Spleen (tissue), 11 donors: ENCODE results near the gene ARL11. TPM values are rescaled to one million over a fixed set of nuclear protein-coding genes. Genes with fewer than 3 reads are reported as not detected.

Experiments used
- DNase-seq: peaks from one replicate; pipeline ENCODE4 v3.0.0-alpha.2; 2020
- H3K27ac ChIP-seq, 8 donors: fragments of 200-600 bp; sonication (generic) in 7 of 8; 1 replicate in 4 of 8; 2 replicates in 4 of 8; pipeline versions ENCODE4 v1.5.0 to v1.8.0; 2016 to 2021; ENCODE audit warnings: inconsistent platforms in 4 of 8, mild to moderate bottlenecking in 4 of 8, moderate library complexity in 1 of 8
- H3K27me3 ChIP-seq, 7 donors: fragments of 200-600 bp; sonication (generic) in 6 of 7; replicated peaks in 1 of 7; 1 replicate in 4 of 7; 2 replicates in 3 of 7; pipeline versions ENCODE4 v1.5.0 to v1.8.0; 2016 to 2021; ENCODE audit warnings: inconsistent platforms in 3 of 7, mild to moderate bottlenecking in 1 of 7
- H3K36me3 ChIP-seq, 6 donors: fragments of 200-600 bp; sonication (generic) in 5 of 6; 1 replicate in 4 of 6; 2 replicates in 2 of 6; pipeline versions ENCODE4 v1.5.0 to v1.8.0; 2016 to 2021; ENCODE audit warnings: inconsistent platforms in 2 of 6
- H3K4me1 ChIP-seq, 6 donors: fragments of 200-600 bp; sonication (generic) in 5 of 6; 1 replicate in 3 of 6; 2 replicates in 3 of 6; pipeline versions ENCODE4 v1.5.0 to v1.8.0; 2016 to 2021; ENCODE audit warnings: inconsistent platforms in 3 of 6
- H3K4me3 ChIP-seq, 8 donors: fragments of 200-600 bp; sonication (generic) in 7 of 8; 1 replicate in 4 of 8; 2 replicates in 4 of 8; pipeline versions ENCODE4 v1.5.0 to v1.8.0; 2016 to 2021; ENCODE audit warnings: inconsistent platforms in 4 of 8, mild to moderate bottlenecking in 4 of 8, moderate library complexity in 2 of 8
- H3K9me3 ChIP-seq, 8 donors: fragments of 200-600 bp; sonication (generic) in 7 of 8; 1 replicate in 4 of 8; 2 replicates in 4 of 8; pipeline versions ENCODE4 v1.5.0 to v1.8.0; 2016 to 2021; ENCODE audit warnings: inconsistent platforms in 4 of 8
- POLR2A ChIP-seq, 3 donors: fragments of 450-650 bp; IDR thresholded peaks; one replicate each; pipeline ENCODE4 v1.5.1; 2017; ENCODE audit warnings: antibody characterized with exemption in 3 of 3, mild to moderate bottlenecking in 1 of 3
- POLR2AphosphoS5 ChIP-seq, 3 donors: sonication (generic); formaldehyde crosslinking; IDR thresholded peaks; one replicate each; pipeline ENCODE4 v1.5.1; 2017; ENCODE audit warnings: antibody characterized with exemption in 3 of 3
- WGBS, 5 donors: extraction: QIAGEN DNeasy Blood & Tissue Kit in 3 of 5; methylation state at CpG; one replicate each; pipeline versions ENCODE4 v1.1.5 to v1.1.7; 2013 to 2018; 5-methylcytosine and 5-hydroxymethylcytosine counted together
- intact Hi-C: fragments of 100-400 bp; cut with DNase I; formaldehyde crosslinking; loops from one replicate; pipeline ENCODE4 v1.15.0; 2023; ENCODE audit warnings: low total_unique reads
- polyA plus RNA-seq, 3 donors: library from polyadenylated mRNA; stranded (reverse); fragments of 200-250 nt; gene quantifications; one replicate each; pipeline ENCODE4 v1.2.1, GENCODE V29; 2013
- total RNA-seq, 7 donors: library from RNA; depleted of rRNA in 3 of 7; stranded (reverse); fragments of >200 nt in 3 of 7; fragmentation: NEBNext Ultra II Directional in 4 of 7; extraction: Animal tissue kit (Norgen Biotek cat#: 25700) in 4 of 7; gene quantifications; one replicate each; pipeline versions ENCODE4 v1.1.0 to v1.2.1, GENCODE V29; 2016 to 2021
- TF ChIP-seq, protein P1 (sequence below), 11 experiments: fragments of 200-600 bp in 7 of 11; fragments of 450-650 bp in 4 of 11; sonication (generic) in 4 of 11; IDR thresholded peaks in 8 of 11; conservative IDR thresholded peaks in 3 of 11; 1 replicate in 7 of 11; 2 replicates in 4 of 11; pipeline versions ENCODE4 v1.4.0 to v1.8.0; 2016 to 2021; ENCODE audit warnings: antibody characterized with exemption in 11 of 11, inconsistent platforms in 4 of 11, mild to moderate bottlenecking in 1 of 11
- donor health status: healthy with polysubstance abuse.
- donor health status: DM: no; HTN: no; CAD: no; lungs with moderate emphysema.
- donor health status: DM: no; HTN: no; CAD: no.
- donor health status: Bipolar disorder and iron deficiency.
- donor health status: healthy.
- donor health status: DM: no; HTN: no; CAD: no.
- donor health status: DM: yes; HTN: yes; CAD: no.

The ARL11 gene
- total and polyA plus RNA-seq, 10 donors, result 4.7 to 15.7 (median 11.6) TPM

DNA sequence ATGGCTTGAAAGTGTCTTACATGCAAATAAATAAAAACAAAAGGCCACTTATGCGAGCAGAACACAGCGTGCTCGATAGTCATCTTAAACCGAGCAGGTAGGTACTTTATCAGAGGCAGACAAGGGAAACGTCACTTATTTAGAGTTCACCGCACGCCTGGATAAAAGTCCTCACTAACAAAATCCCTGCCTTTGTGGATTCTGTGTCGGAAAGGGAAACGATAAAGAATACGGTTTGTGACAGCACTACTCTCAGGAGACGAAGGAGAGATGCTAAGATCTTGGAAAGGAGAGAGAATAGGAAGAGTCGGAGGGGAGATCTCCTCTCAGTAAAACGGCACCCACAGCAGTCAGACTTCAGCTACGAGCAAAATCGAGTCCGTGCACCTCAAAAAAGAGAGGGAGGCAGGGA lies 43.5 kb upstream of the ARL11 start:
- Histone ChIP-seq H3K27me3 (no peaks in the 10 kb centered on the region), H3K9me3 (no peaks in the 10 kb centered on the region), H3K4me3 (peak overlapping the region; percentile 69 to 99 (median 93)), H3K27ac (peak overlapping the region; percentile 69 to 90 (median 86)), H3K4me1 (peaks cover 5 to 48% (median 24%) of the 10 kb centered on the region in 6 donors), H3K36me3 (peaks cover 0 to 24% (median 4%) of the 10 kb centered on the region in 6 donors)
- no peak for TF ChIP-seq POLR2AphosphoS5 (IDR thresholded peaks at IDR 0.05)
- TF ChIP-seq, protein P1, sequence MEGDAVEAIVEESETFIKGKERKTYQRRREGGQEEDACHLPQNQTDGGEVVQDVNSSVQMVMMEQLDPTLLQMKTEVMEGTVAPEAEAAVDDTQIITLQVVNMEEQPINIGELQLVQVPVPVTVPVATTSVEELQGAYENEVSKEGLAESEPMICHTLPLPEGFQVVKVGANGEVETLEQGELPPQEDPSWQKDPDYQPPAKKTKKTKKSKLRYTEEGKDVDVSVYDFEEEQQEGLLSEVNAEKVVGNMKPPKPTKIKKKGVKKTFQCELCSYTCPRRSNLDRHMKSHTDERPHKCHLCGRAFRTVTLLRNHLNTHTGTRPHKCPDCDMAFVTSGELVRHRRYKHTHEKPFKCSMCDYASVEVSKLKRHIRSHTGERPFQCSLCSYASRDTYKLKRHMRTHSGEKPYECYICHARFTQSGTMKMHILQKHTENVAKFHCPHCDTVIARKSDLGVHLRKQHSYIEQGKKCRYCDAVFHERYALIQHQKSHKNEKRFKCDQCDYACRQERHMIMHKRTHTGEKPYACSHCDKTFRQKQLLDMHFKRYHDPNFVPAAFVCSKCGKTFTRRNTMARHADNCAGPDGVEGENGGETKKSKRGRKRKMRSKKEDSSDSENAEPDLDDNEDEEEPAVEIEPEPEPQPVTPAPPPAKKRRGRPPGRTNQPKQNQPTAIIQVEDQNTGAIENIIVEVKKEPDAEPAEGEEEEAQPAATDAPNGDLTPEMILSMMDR (IDR thresholded peaks at IDR 0.05 in 8 of 11, conservative IDR thresholded peaks at IDR 0.05 in 3 of 11), result no peak
- no peak for TF ChIP-seq POLR2A (IDR thresholded peaks at IDR 0.05)
- no peak for DNase-seq
- intact Hi-C loops, result no loop called here
- WGBS, 5 donors, result 1 to 2% (median 1%) methylated on average over 16 of the region's 16 CpGs

DNA sequence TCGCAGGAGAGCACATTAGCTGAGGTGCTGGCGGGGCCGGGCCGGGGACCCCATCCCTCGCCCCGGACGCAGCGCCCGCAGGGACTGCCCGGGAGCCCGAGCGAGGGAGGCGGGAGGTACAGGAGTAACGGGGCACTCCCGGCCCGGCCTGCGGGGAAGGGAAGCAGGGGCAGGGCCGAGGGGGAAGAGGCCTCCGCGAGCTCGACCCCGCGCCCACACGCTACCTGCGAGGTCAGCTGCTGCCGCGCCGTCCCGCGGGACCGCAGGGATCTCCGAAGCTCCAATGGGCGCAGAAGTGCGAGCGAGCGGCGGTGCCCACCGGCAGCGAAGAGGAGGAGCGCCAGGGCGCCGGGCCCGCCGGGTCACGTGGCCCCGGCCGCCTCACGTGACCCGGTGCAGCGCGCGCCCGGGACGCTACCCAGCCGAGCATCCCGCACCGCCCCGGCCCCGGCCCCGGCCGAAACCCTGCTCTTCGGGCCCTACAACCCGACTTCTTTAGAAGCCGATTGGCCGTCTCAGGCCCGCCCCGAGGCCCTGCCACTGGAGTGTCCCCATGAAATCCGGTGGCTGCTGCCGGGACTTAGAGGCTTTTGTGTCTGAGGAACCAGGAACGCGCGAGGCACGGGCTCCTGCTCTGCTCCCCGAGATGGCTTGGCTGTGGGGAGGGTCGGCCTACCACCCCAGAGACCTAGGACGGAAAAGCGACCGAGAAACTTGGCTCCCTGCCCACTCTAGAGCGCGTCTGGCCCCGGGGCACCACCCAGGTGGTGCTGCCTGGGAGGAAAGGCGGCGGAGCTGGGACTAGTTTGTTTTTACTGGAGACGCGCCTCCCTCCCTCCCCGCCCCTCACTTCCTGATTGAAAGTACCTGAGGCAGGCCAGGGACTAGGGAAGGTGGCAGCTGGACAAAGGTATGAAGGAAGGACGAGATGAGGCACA lies 42.8 kb upstream of the ARL11 start, which contains the start of gene RCBTB1:
TSS of gene RCBTB1 (minus strand) at position 339 of the 938 bp plus-strand sequence. CDS start 18,279 bp downstream, outside the sequence.
- no peaks in the 10 kb centered on the region for H3K9me3 ChIP-seq
- H3K4me3 ChIP-seq, result peak within 1 kb of the TSS; percentile 69 to 99 (median 93)
- intact Hi-C loops, result no loop called here
- no peaks in the 10 kb centered on the region for H3K27me3 ChIP-seq
- WGBS, 5 donors, result 0 to 1% (median 1%) methylated on average over 32 to 87 of the region's 87 CpGs
- H3K27ac ChIP-seq, result peak within 1 kb of the TSS; percentile 69 to 90 (median 86)
- DNase-seq, result peak; percentile 93
- peaks cover 0 to 16% (median under 1%) of the 10 kb centered on the region in 6 donors for H3K36me3 ChIP-seq
- H3K4me1 ChIP-seq, result peaks cover 5 to 44% (median 24%) of the 10 kb centered on the region in 6 donors
- no peak for TF ChIP-seq POLR2A (IDR thresholded peaks at IDR 0.05)
- peak; percentile 86 to 88 (median 87) for TF ChIP-seq POLR2AphosphoS5 (IDR thresholded peaks at IDR 0.05)
- TF ChIP-seq, protein P1 (IDR thresholded peaks at IDR 0.05 in 8 of 11, conservative IDR thresholded peaks at IDR 0.05 in 3 of 11), result no peak

DNA sequence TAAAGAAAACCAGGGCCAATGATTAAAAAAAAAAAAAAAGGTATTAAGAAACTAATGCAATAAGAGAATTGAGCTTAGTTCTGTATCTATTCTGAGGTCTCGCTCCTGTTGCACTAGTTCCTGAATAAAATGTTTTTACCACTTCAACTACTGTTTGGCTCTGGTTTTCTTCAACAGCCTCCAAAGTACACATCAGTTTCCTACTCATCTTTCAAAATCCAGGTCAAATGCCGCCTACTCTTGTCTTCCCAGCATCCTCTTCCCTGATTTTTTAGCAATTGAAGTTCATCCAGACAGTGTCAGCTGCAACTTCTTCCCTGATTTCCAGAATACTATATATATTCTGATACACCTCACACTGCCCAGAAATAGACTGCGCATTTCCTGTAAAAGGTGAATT lies 41.6 kb upstream of the ARL11 start:
- 90 to 98% (median 95%) methylated on average over 3 of the region's 3 CpGs for WGBS, 5 donors
- DNase-seq, result no peak

More for the DNA sequence above, 41.6 kb upstream of the ARL11 start:
- intact Hi-C loops, result no loop called here
- Histone ChIP-seq H3K4me3 (no peak overlapping the region), H3K4me1 (peaks cover 5 to 34% (median 21%) of the 10 kb centered on the region in 6 donors), H3K27ac (no peak overlapping the region), H3K9me3 (no peaks in the 10 kb centered on the region), H3K27me3 (no peaks in the 10 kb centered on the region), H3K36me3 (peaks cover 0 to 8% (median 0%) of the 10 kb centered on the region in 6 donors)
- TF ChIP-seq POLR2AphosphoS5 (IDR thresholded peaks at IDR 0.05) (no peak), POLR2A (IDR thresholded peaks at IDR 0.05) (no peak)
- TF ChIP-seq, protein P1 (IDR thresholded peaks at IDR 0.05 in 8 of 11, conservative IDR thresholded peaks at IDR 0.05 in 3 of 11), result no peak
